Measurements from ENCODE around the gene ELOB.

GRCh38 chr16:2819939-2820835 lies 43.1 kb upstream of the ELOB start:
- TF ChIP-seq CTCF (conservative IDR thresholded peaks at IDR 0.05; ENCODE audit: low read depth, low read length) (no peak), EZH2phosphoT487 (IDR thresholded peaks at IDR 0.05; ENCODE audit: borderline replicate concordance, low read length) (no peak)
